Osteoblast (primary cell): ENCODE data around the gene MEIS1. TPM values are rescaled to one million over a fixed set of nuclear protein-coding genes. Genes with fewer than 3 reads are reported as not detected.

Source experiments
- DNase-seq: peaks from one replicate; pipeline ENCODE4 v3.0.0; 2011; ENCODE audit warnings: low spot score, mixed read lengths; ENCODE audit not compliant: insufficient read length; ENCODE audit errors: missing footprints
- H2AFZ ChIP-seq: 2 replicates; pipeline ENCODE4 v1.6.0; 2011; ENCODE audit warnings: mild to moderate bottlenecking, low read length
- H3K27ac ChIP-seq: 2 replicates; pipeline ENCODE4 v1.5.1; 2011; ENCODE audit warnings: mild to moderate bottlenecking, low read depth, low read length, moderate library complexity
- H3K27me3 ChIP-seq: 2 replicates; pipeline ENCODE4 v1.6.0; 2012; ENCODE audit warnings: mild to moderate bottlenecking, control low read depth, inconsistent platforms, low read length, moderate library complexity; ENCODE audit not compliant: insufficient read depth
- H3K36me3 ChIP-seq: 2 replicates; pipeline ENCODE4 v1.5.1; 2011; ENCODE audit warnings: mild to moderate bottlenecking, low read length, control low read depth, moderate library complexity; ENCODE audit not compliant: insufficient read depth
- H3K4me1 ChIP-seq: 2 replicates; pipeline ENCODE4 v1.5.1; 2011; ENCODE audit warnings: mild to moderate bottlenecking, low read length, control low read depth, moderate library complexity; ENCODE audit not compliant: insufficient read depth
- H3K4me2 ChIP-seq: 2 replicates; pipeline ENCODE4 v1.6.0; 2011; ENCODE audit warnings: mild to moderate bottlenecking, low read length; ENCODE audit not compliant: insufficient read depth
- H3K4me3 ChIP-seq: fragments of 200-600 bp; sonication (generic); 3 replicates; pipeline ENCODE4 v1.5.1; 2012; ENCODE audit warnings: mild to moderate bottlenecking, low read length, inconsistent platforms; ENCODE audit not compliant: insufficient read depth
- H3K79me2 ChIP-seq: 2 replicates; pipeline ENCODE4 v1.6.0; 2012; ENCODE audit warnings: mild to moderate bottlenecking, low read length, control low read depth, inconsistent platforms; ENCODE audit not compliant: insufficient read depth
- H3K9me3 ChIP-seq: 2 replicates; pipeline ENCODE4 v1.5.1; 2011; ENCODE audit warnings: low read depth, low read length, control low read depth
- H4K20me1 ChIP-seq: 2 replicates; pipeline ENCODE4 v1.6.0; 2012; ENCODE audit warnings: mild to moderate bottlenecking, low read length, control low read depth; ENCODE audit not compliant: insufficient read depth
- total RNA-seq: library from RNA; depleted of rRNA; stranded (reverse); fragments of >200 nt; gene quantifications from 2 replicates; pipeline ENCODE4 v1.2.3, GENCODE V29; 2012
- TF ChIP-seq, protein P1 (sequence below): IDR thresholded peaks from 2 replicates; pipeline ENCODE4 v1.5.1; 2011; ENCODE audit warnings: mild to moderate bottlenecking, low read depth, low read length, moderate library complexity; ENCODE audit errors: extremely low read depth

MEIS1 gene
- total RNA-seq, 1 donor: 11.9 TPM

- Histone ChIP-seq H4K20me1 (no peaks in the 10 kb centered on the region), H3K9me3 (no peaks in the 10 kb centered on the region), H2AFZ (no peak overlapping the region), H3K4me1 (no peaks in the 10 kb centered on the region), H3K4me3 (no peak overlapping the region), H3K27me3 (no peaks in the 10 kb centered on the region), H3K27ac (no peak overlapping the region), H3K79me2 (no peaks in the 10 kb centered on the region), H3K36me3 (no peaks in the 10 kb centered on the region), H3K4me2 (no peak overlapping the region)
- TF ChIP-seq, protein P1, sequence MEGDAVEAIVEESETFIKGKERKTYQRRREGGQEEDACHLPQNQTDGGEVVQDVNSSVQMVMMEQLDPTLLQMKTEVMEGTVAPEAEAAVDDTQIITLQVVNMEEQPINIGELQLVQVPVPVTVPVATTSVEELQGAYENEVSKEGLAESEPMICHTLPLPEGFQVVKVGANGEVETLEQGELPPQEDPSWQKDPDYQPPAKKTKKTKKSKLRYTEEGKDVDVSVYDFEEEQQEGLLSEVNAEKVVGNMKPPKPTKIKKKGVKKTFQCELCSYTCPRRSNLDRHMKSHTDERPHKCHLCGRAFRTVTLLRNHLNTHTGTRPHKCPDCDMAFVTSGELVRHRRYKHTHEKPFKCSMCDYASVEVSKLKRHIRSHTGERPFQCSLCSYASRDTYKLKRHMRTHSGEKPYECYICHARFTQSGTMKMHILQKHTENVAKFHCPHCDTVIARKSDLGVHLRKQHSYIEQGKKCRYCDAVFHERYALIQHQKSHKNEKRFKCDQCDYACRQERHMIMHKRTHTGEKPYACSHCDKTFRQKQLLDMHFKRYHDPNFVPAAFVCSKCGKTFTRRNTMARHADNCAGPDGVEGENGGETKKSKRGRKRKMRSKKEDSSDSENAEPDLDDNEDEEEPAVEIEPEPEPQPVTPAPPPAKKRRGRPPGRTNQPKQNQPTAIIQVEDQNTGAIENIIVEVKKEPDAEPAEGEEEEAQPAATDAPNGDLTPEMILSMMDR: no peak
- DNase-seq: no peak
Measured at GRCh38 chr2:66467718-66468117, 32.8 kb downstream of the MEIS1 start.

DNA sequence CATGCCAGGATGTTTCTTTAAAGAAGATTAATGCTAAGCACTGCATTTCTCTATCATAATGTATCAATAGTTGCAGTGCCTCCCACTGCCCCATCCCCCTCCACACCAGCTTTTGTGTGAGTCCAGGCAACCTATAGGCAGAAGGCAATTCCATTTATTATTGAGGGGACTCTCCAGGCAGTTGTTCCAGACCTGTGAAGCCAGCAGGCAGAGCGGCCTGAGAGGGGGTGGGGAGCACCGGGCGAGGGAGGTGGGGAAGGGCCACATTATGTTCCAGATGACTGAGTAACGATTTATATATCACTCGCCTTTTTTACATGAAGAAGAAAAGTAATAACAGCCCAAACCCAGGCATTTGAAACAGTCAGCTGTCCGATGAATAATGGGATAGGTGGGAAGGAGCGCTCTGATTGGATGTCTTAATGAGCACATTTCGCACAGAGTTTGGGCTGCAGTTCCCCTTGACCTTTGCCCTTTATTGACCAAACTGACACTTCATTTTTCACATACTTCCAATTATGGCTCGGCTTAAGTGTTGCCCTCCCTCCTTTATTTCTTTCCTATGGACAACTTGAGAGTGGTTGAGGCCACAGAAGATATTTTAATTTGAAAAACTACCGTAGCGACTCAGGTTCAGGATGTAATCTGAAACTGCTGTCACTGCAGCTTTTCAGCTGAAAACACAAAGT is 34.4 kb downstream of the MEIS1 start:
- H3K79me2 ChIP-seq: no peaks in the 10 kb centered on the region
- no peaks in the 10 kb centered on the region for H3K9me3 ChIP-seq
- TF ChIP-seq, protein P1: no peak
- H3K4me1 ChIP-seq: no peaks in the 10 kb centered on the region
- no peaks in the 10 kb centered on the region for H4K20me1 ChIP-seq
- H2AFZ ChIP-seq: no peak overlapping the region
- H3K27ac ChIP-seq: no peak overlapping the region
- DNase-seq: no peak
- H3K36me3 ChIP-seq: no peaks in the 10 kb centered on the region
- H3K4me2 ChIP-seq: no peak overlapping the region
- H3K27me3 ChIP-seq: no peaks in the 10 kb centered on the region
- H3K4me3 ChIP-seq: no peak overlapping the region

DNA sequence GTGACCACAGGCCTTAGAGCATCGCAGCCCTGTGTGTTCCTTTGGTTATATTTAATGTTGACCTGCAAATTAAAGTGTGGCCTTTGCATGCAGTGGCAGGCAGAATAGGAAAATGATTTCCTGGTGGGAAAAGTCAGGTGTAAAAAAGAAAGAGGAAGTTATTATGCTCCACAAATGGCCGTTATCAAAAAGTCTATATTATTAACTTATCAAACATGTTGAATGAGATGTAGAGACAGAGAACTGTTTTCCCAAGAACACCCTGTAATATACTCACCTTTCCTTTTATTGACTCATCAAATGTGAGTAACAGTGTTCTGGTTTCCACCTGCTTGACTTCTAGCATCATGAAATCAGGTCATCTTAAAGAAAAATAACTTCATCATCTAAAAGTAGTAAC is 35.3 kb downstream of the MEIS1 start:
- DNase-seq: no peak
- Histone ChIP-seq H2AFZ (no peak overlapping the region), H3K9me3 (no peaks in the 10 kb centered on the region), H3K36me3 (no peaks in the 10 kb centered on the region), H3K27ac (no peak overlapping the region), H3K4me3 (no peak overlapping the region), H3K79me2 (no peaks in the 10 kb centered on the region), H4K20me1 (no peaks in the 10 kb centered on the region), H3K27me3 (no peaks in the 10 kb centered on the region), H3K4me2 (no peak overlapping the region), H3K4me1 (no peaks in the 10 kb centered on the region)
- TF ChIP-seq, protein P1: no peak

GRCh38 chr2:66472225-66472843 is 37.4 kb downstream of the MEIS1 start:
- H3K79me2 ChIP-seq: no peaks in the 10 kb centered on the region
- TF ChIP-seq, protein P1: no peak
- H2AFZ ChIP-seq: no peak overlapping the region
- H3K27ac ChIP-seq: no peak overlapping the region
- DNase-seq: no peak
- no peak overlapping the region for H3K4me2 ChIP-seq
- no peaks in the 10 kb centered on the region for H3K4me1 ChIP-seq
- H3K9me3 ChIP-seq: no peaks in the 10 kb centered on the region
- no peak overlapping the region for H3K4me3 ChIP-seq
- H3K27me3 ChIP-seq: no peaks in the 10 kb centered on the region
- H3K36me3 ChIP-seq: no peaks in the 10 kb centered on the region
- no peaks in the 10 kb centered on the region for H4K20me1 ChIP-seq
